GM12864 (cell line): Measurements from ENCODE around the gene AGT.

Source experiments
- DNase-seq: peaks from one replicate; pipeline ENCODE4 v3.0.0-alpha.2; 2011; ENCODE audit warnings: low read depth
- H3K4me3 ChIP-seq: 2 replicates; pipeline ENCODE4 v1.5.1; 2011; ENCODE audit warnings: mild to moderate bottlenecking, low read depth, low read length, control low read depth
- TF ChIP-seq, protein P1 (sequence below): IDR thresholded peaks from 2 replicates; pipeline ENCODE4 v1.5.1; 2011; ENCODE audit warnings: low read depth, mild to moderate bottlenecking, moderate library complexity, low read length, control low read depth, inconsistent platforms; ENCODE audit errors: missing control alignments

Gene AGT

DNA sequence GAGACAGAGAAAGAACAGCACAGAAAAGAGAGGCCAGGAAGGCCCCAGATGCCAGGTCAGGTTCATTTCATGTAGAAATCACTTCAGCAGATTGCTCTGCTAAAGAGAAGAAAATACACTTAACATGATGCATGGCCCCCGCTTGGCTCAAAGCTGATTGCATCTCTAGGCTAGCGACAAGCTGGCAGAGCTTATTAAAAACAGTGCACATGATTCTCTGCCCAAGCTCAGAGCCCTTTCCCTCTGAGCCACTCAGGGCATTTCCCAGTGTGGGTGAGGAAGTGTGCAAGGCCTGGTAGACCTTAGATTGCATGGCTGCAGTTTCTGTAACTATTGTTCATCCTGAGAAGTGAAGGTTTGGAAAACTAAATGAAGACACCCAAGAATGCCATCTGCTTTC, 30.0 kb upstream of the AGT start:
- TF ChIP-seq, protein P1, sequence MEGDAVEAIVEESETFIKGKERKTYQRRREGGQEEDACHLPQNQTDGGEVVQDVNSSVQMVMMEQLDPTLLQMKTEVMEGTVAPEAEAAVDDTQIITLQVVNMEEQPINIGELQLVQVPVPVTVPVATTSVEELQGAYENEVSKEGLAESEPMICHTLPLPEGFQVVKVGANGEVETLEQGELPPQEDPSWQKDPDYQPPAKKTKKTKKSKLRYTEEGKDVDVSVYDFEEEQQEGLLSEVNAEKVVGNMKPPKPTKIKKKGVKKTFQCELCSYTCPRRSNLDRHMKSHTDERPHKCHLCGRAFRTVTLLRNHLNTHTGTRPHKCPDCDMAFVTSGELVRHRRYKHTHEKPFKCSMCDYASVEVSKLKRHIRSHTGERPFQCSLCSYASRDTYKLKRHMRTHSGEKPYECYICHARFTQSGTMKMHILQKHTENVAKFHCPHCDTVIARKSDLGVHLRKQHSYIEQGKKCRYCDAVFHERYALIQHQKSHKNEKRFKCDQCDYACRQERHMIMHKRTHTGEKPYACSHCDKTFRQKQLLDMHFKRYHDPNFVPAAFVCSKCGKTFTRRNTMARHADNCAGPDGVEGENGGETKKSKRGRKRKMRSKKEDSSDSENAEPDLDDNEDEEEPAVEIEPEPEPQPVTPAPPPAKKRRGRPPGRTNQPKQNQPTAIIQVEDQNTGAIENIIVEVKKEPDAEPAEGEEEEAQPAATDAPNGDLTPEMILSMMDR: no peak
- no peak overlapping the region for H3K4me3 ChIP-seq
- DNase-seq: no peak

DNA sequence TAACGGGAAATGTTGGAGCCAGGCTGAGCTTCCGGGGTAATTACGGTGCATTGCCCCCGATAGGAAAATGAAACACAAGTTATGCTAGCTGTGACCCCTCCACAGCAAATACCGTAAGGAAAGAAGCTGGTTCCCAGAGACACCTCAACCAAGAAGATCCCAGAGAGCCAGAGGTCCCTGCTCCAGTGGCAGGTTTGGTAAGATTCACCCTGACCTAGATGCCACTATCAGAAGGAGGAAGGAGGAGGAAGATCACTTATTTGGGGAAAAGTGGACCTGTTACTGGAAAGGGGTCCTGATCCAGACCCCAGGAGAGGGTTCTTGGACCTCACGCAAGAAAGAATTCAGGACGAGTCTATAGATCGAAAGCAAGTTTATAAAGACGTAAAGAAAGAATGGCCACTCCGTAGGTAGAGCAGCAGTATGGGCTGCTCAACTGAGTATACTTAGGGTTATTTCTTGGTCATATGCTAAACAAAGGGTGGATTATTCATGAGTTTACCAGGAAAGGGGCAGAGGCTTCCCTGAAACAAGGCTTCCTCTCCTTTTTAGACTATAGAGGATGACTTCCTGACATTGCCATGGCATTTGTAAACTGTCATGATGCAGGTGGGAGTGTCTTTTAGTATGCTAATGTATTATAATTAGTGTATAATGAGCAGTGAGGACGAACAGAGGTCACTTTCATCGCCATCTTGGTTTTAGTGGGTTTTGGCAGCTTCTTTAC, 25.8 kb upstream of the AGT start:
- no peak for DNase-seq
- H3K4me3 ChIP-seq: no peak overlapping the region
- TF ChIP-seq, protein P1: no peak

DNA sequence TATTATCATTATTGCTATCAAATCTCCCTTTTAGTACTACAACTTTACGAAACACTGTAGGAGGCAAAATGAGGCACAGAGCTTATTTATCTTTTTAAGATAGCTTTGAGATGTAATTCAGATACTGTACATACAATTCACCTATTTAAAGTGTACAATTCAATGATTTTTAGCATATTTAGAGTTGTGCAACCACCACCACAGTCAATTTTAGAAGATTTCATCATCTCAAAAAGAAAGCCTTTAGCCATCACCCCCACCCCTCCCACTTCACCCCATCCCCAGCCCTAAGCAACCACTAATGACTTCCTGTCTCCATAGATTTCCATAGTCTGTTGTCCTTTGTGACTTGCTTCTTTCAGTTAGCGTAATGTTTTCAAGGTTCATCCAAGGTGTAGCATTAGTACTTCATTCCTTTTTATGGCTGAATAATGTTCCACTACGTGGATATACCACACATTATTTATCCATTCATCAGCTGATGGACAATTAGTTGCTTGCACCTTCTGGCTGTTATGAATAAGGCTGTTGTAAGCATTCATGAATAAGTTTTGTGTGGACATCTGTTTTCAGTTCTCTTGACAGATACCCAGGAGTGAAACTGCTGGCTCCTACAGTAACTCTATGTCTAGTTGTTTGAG, 23.8 kb upstream of the AGT start:
- DNase-seq: no peak
- TF ChIP-seq, protein P1: no peak

DNA sequence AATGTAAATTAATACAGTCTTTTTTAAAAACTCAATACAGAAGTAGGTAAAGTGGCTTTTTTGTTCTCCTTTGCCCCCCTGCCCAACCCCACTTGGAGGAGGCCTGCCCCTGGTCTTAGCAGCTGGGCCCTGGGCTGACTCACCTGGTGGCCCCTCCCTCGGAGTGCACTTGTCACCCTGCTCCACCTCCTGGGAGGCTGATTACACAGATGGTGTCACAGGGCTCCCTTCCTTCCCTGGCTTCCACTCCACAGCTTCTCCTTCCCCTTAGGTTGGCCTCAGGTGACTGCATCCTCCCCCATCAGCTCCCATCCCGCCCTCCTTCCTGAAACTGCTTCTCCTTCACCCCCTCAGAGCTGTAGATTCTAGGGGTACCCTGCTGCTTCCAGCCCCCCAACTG, 21.5 kb upstream of the AGT start:
- TF ChIP-seq, protein P1: no peak
- DNase-seq: no peak
- H3K4me3 ChIP-seq: no peak overlapping the region

More for the DNA sequence above, 23.8 kb upstream of the AGT start:
- H3K4me3 ChIP-seq: no peak overlapping the region

DNA sequence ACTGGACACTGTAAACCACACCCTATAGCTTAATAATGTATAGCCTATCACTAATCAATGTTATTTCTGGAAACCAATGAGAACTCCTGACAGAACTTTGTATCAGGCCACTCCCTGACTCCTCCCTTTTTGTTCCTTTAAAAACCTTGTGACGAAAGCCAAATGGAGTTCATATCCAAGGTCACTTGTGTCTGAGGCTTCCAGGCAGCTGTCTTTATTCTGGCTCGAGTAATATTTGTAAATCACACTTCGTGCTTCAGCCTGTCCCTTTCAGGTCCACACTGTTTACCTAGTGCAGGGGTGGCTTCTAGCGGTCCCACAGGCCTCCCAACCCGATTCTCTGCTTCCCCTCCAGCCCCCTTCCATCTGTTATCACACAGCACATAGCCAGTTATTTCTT, 17.1 kb upstream of the AGT start:
- H3K4me3 ChIP-seq: no peak overlapping the region
- DNase-seq: no peak
- TF ChIP-seq, protein P1: no peak

DNA sequence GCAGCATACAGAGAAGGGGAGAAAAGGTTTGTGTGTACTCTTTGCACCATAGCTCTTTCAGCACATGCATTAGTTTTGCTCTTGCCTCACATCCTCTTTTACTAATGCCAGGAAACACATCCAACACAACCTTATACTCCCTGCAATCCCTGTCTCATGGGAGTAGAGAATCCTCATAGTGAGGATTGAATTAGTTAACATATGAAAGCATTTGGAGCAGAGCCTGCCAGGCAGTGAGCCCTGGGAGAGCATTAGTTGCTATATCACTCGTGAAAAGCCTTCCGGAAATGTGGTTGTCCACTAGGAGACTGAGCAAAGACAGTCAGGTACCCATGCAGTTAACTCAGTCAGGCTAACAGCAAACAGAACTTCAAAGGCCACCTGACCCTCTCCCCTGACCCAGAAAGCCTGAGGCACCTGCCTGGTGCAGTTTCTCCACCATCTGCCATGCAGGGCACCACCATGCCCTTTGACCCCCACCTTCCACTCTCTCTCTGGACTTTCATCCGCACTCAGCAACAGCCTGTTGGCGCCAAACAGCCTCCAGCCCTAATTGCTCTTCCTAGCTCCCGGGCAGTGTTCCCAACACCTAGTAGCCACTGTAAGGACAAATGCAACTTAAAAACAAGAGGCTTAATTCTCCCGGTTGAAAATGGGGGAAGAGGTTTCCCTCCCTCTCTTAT, 14.9 kb upstream of the AGT start:
- TF ChIP-seq, protein P1: no peak
- DNase-seq: no peak
- no peak overlapping the region for H3K4me3 ChIP-seq
